Activated T-cell treated with anti-CD3 and anti-CD28 coated beads, Interleukin-2, amount 50 U/mL, for 1 hour (primary cell): Measurements from ENCODE around the gene CAMK4.

Experiments
- DNase-seq: peaks from one replicate; pipeline ENCODE4 v3.0.0-alpha.2; 2020

The CAMK4 gene

DNA sequence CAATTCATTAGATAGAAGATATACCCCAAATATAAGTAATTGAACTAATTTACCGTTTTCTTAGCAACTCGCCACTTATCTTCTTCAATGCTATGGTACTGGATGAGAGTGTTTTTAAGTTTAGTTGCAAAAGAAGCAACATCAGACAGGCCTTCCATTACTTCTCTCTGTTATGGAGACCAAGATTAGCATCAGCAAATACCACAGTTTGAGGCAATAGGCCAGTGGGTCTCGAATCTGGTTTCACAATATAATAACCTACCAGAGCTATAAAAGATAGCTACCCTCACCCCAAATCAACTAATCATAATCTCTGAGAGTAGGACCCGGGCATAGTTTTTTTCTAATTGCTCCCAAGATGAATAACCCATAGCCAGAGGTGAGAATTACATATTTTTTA is 283.1 kb downstream of the CAMK4 start:
- DNase-seq = no peak

DNA sequence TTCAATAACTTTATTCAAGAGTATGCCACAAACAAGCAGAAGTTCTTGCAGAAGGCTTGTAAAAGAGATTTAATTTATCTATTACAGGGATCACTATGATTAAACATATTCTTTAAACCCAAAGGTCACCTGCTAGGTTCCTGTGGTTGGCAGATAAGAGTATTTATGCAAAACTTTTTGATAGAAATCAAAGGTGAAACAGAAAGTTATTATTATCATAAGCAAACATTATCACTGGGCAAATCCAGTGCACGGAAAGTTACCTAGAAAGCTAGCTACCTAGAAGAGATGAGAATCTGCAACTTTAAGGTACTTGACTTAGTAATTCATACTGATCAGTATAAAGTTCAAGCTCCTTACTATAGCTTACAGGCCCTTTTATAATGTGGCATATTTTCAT is 284.9 kb downstream of the CAMK4 start:
- no peak for DNase-seq

DNA sequence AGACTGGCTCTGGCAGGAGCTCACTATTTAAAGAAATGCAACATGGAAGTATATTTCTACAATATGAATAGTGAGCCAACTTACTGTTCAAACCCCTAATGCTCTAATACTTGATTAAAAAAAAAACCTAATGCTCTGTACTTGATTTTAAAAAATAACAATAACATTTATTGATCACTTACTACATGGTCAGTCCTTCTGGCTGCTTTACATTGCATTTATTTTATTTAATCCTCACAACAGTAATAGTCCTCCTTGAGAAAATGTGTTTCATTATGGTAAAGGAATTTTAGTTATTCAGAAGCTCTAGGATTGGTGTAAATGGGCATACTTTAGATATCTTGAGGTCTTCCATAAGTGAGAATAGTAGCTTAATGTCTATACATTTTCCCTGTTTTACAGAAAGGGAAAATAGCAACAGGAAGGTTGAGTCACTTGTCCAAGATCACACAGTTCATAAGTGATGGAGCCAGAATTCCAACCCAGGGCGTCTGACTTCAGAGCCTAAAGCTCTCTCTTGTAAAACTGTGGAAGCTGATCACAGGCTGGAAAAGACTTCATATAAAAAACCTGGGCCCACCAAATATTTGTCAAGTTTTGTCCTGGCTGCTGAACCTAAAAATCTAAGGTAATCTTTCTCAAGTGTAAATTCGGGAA is 287.1 kb downstream of the CAMK4 start:
- no peak for DNase-seq

DNA sequence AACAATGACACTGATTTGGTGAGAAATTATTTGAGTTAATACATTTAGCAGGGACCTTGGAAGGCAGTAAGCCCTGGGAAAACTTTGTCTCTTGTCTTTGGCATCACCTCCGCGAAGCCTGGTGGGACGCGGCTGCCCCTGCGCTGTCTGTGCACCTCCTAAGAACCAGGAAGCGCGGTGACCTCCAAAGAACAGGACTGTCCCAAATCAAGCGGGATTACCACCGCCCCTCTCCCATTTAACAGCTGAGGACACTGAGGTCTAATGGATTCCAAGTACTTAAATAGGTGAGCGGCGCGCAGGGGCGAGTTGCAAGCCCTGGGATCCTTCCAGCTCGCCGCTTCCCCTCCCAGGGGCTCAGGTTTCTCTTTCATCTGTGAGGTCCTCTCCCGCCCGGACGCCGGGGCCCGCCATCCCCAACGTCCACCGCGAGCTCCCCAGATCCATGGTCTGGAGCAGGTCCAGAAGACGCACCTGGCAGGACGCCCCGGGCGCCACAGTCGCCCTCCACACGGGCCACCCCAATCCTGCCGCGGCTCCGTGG is 287.7 kb downstream of the CAMK4 start:
- no peak for DNase-seq

DNA sequence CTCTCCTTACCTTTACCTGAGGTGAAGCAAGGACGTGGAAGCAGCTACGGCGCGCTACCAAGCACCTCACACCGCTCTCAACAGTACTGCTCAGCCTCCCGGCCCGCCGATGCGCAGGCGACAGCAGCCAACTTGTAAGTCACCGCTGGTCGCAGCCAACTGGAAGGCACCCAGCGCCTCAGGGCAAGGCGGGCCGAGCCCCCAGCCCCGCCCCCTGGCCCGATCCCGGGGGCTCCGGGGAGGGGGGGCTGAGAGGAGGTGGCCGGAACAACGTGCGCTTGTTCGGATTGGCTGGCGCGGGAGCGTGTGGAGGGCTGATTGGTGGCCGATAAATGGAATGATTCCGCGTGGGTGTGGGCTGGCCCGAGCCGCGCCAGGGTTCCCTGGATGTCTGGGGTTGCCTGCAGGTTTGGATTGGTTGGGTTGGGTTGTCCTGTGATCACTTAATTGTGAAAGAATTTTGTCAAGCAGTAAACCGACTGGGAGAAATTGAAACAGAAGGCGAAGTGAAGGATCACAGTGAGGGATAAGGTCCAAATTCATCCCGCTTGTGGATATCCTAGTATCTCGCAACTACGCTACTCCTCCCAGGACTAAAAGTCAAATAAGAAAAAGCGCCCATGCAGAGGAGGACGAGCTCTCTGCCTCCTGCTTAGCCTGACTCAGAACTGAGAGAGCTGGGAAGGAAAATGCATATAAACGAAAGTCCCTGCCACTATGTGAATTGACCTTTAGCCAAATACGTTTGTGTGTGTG is 288.4 kb downstream of the CAMK4 start, which contains the start of gene STARD4:
TSS of gene STARD4 (minus strand) at position 161 of the 756 bp plus-strand sequence. CDS start 5,102 bp downstream, outside the sequence.
- DNase-seq = peak; percentile 97

DNA sequence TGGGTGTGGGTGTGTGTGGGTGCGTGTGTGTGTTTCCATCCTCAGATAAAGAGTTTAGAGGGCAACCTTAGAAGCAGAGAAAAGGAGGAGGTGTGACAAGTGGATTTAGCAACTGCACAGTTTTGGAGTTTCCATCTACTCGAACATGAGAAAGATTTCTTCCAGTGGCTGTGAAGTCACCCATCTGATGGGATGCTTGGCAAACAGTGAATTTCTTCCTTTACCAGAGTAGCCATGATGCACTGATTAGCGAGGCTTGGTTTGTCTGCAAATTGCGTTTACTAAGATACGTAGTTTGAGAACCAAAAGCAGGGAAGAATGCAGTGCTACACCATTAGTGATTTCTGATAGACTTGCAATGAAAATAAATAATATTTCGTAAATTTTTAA is 288.9 kb downstream of the CAMK4 start:
- DNase-seq = no peak

DNA sequence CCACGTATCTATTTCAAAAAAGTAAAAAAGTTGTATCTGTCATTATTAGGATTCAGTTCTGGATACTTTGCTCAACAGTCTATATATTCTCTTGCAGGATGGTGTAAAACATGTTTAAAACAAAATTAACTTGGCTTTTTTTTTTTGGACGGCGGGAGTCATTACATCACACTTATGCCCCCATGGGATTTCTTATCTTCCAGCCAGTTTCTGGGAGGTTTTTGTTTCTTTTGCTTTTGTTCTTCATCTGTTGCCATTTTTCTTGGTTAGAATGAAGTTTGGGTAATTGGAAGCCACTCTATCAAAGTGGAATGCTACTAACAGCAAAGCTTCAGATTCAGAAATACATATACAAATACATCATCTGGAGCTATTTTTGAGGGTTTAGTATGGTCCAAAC is 289.9 kb downstream of the CAMK4 start:
- DNase-seq = no peak

DNA sequence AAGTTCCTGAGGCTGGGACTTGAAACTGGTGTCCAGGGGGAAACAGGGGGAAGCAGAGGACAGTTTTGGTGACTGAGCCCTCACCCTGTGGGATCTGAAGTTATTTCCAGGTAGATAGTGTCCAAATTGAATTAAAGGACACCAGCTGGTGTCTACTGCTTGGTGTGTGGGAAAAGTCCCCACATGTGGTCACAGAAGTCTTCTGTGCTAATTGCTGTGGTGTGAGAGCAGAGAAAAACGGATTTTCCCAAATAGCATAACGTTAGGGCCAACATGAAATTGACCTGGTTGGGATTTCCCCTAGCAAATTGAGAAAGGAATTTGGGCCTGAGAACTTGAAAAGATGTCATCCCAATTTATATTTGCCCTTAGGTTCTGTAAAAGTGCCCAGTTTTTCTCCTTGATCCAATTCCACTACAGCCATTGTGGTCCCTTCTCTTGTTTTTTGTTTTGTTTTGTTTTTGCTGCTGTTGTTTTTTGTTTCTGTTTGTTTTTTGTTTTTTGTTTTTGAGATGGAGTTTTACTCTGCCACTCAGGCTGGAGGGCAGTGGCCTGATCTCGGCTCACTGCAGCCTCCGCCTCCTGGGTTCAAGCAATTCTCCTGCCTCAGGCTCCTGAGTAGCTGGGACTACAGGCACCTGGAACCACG is 293.8 kb downstream of the CAMK4 start:
- DNase-seq = no peak

DNA sequence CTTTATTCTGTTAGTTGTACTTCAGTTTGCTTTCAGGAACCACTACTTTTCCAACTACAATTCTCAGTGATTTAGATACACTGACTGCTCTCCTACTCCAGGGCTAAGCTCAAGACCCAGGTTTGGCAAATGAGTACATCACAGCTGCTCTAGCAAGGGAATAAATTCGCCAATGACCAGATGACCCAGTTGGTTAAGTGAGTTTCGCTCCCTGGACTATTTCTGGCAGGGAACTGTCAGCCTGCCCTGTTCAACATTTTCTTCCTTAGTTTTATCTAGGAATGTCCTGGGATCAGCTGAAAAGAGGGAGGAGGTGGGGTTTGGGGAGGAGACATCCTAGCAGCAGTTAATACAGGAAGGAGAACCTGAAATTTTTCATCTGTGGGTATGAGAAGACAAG is 294.6 kb downstream of the CAMK4 start:
- no peak for DNase-seq

DNA sequence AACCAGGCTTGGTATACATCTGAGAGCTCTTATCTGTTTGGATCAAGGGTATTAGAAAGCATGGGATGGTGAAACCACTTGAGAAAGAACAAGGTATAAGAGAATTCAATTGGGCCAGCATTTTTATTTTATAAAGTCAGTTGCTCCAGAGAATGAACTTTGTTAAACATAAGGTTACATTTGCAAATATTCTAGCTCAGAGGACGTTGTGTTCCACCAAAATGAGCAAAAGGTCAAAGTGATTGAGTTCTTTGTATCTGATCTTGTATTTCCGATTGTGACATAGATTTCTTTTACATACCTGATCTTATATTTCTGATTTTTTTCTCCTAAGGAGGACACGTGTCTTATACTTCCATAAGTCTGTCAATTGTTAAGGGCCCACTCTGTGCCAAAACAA is 296.7 kb downstream of the CAMK4 start:
- DNase-seq = no peak

DNA sequence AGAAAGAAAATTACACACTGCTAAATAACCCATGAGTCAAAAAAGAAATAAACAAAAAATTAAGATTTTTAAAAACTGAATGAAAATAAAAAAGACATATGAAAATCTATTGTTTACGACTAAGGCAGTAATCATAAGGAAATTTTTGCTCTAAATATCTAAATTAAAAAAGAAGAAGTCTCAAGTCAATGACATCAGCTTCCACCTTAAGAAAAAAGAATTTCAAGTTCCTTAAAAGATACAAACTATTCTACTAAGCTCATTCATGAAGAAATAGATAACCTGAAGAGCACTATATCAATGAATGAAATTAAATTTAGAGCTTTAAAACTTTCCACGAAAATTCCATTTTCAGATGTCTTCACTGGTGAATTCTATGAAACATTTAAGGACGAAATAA is 303.9 kb downstream of the CAMK4 start:
- no peak for DNase-seq

DNA sequence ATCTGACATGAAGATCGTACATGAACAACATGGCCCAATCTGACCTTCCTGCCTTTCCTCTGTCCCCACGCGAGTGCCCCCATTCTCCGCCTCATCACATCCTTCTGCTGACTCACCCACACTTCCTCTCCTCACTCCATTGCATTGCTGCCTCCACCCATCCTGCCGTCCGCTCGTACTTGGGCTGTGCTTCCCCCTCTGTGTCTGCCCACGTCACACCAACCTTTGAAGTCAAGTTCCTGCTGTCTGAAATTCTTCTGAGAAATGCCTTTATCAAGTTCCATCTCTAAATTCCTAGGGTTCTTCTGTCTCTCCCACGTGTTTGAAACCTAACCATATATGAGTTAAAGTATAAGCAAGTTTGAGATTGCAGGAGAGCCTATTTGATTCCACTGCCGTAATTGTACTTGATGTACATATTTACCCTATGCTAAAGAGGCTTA is 306.1 kb downstream of the CAMK4 start:
- peak; percentile 80 for DNase-seq

DNA sequence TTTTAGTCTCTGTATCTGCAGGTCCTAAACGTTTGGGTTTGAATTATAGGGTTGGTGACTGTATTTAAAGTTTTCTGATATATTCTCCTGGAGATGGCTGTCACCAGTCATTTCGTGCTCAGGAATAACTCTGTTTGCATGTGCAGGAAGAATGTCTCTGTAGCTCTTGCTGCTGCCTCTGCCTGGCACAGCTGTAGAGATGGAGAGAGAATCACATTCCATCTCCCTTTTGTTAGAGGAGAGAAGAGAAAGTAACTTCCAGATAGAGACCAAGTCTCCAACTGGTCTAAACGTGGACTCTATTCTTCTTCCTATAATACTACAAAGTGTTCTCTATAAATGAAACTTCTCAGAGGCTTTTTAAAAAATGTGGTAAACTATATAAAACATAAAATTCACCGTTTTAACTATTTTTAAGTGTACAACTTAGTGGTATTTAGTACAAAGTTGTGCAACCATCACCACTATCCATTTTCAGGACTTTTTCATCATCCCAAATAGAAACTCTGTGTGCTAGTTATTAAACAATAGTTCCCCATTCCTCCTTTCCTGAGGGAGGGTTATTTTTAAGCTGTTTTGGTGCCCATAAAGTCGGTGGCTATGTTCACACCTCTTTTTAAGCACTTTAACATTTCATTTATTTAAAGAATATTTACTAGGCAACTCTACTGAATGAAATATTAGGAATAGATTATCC is 308.9 kb downstream of the CAMK4 start:
- no peak for DNase-seq

DNA sequence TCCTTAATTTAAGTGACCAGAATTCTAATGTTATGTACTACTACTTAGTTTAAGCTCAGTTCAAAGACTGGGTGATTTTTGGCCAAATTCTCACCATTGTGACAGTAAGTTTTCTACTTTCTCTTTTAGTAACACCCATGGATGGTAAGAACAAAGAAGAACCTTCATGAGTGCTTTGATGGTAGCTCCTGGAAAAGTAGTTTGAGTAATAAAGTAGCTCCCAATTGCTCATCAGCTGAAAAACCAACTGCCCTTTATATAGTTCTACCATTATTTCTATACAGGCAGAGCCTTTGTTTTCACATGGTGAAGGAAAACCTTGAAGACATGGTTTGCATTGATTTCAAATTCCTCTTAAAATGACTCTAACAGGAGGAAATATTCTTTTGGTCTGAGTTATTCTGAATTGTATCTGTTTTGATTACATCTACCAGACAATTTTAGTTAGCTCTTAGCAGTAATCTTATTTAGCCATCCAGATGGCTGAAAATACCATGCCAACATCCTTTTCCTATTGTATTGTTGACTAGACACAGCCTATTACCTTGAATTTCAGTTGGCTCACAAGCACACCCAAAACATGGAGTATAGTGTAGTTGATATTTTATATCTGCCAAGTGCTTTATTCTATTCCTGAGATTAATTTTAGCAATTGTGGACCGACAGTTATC is 311.8 kb downstream of the CAMK4 start:
- DNase-seq = no peak

DNA sequence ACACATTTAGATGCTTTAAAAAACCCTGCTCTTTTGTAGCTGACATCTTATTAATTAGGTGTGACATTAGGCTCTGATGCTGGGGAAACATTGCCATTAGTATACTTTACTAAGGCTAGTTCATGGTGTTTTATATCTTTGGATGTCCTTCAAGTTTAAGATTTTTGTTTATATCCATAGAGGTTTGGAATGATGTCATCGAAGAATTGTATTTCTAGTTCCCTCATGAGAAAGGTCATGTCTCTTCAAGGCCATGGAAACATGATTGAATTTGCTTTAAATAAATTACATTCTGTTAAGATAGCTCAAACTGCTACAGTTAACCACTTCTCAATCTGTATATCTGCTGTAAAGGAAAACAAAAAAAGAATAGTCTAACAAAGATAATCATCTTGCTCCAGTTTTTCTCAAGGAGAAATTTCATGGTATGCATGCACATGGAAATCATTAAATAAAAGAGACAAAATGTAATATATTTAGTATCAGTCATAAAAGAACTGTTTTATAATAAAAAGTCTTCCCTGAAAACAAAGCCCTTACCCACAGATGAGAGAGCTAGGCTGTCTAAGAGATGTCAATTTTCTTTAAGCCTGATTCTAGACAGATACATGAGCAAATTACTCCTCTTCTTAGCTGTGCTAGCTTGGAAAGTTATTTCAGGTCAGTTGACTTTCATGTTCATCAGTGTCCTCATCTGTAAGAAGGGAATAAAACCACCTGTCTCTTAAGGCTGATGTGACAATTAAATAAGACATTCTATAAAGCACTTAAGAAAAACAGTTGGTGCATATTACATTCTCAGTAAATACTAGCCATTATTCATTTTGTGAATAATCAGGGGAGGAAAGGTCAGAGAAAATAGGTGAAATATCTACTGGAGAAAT is 313.2 kb downstream of the CAMK4 start:
- no peak for DNase-seq
